HG03469 (cell line): ENCODE data around the gene STAT3.
"Not testable (repeated sequence)": the region's sequence is repeated elsewhere in the genome, so short reads cannot be mapped to it uniquely, and the experiment has no call there.

Experiments used
- ATAC-seq: cut with Tn5 transposase; IDR thresholded peaks from one replicate; pipeline ENCODE4 v1.9.1; 2021; ENCODE audit warnings: mild to moderate bottlenecking, moderate library complexity, moderate number of reproducible peaks; ENCODE audit not compliant: unreplicated experiment

Gene STAT3

GRCh38 chr17:42303694-42304093 is 84.5 kb downstream of the STAT3 start:
- no peak for ATAC-seq

GRCh38 chr17:42301022-42301421 is 87.2 kb downstream of the STAT3 start:
- ATAC-seq: no peak

DNA sequence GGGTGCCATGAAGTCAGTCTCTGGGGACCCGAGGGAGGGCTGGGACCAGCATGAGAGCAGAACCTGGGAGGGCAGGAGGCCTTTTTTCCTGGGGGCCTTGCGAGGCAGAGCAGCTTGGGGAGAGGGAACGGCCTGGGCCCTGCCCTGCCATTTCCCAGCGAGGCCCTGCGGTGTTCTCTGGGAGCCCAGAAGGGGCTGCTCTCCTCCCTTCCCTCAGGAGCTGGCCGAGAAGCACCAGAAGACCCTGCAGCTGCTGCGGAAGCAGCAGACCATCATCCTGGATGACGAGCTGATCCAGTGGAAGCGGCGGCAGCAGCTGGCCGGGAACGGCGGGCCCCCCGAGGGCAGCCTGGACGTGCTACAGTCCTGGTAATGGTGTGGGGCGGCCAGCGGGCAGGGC is 88.3 kb downstream of the STAT3 start:
- not testable (repeated sequence) for ATAC-seq

DNA sequence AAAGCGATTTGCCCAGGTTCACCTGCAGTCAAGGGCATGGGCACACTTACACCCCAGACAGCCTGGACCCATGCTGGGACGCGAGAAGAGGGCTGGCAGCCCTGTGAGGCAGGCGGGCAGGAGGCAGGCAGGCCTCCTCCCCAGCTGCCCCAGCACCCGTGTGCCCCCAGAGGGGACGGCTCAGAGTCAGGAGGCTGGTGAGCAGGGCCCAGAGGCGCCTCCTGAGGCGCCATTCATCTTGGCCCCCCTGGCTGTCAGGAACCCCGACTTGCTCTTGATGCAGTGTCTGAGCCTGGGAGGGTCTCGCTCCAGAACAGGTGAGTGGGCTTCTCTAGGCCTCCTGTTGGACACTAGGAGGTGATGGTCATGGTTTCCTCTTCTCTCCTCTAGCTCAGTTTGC is 88.9 kb downstream of the STAT3 start:
- not testable (repeated sequence) for ATAC-seq

DNA sequence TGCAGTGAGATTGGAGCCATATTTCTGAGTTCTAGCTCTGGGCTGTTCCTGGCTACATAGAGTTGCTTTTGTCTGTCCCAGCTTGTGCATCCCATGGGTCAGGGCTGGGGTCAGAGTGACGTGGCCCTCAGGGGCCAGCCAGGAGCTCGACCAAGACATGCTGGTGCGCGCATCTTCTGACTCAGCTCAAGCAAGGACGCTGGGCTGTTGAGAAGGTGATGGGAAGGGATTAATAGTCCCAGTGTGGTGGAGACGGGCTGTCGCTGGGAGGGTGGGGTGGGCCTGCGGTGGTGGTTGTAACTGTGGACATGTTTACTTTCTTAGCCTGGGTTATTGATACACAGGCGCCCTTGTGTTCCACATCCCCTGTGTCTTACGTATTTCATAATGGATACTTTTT is 90.5 kb downstream of the STAT3 start:
- not testable (repeated sequence) for ATAC-seq

DNA sequence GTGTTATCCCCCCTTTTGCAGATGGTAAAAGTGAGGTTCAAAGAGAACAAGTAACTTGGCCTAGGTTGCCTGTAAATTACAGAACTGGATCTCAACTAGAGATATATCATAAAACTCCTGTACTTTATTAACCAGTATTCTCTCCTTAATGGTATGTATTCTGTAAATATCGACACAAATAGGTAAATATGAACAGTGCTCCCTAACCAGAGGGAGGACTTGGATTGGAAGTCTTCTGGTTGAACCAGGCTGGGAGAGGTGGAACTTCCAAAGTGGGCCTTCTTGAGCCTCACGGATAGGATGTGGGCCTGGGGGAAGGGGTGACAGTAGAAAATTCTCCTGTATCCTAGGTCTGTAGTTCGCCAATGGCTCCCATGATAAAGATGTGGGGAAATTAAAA is 92.2 kb downstream of the STAT3 start:
- no peak for ATAC-seq

DNA sequence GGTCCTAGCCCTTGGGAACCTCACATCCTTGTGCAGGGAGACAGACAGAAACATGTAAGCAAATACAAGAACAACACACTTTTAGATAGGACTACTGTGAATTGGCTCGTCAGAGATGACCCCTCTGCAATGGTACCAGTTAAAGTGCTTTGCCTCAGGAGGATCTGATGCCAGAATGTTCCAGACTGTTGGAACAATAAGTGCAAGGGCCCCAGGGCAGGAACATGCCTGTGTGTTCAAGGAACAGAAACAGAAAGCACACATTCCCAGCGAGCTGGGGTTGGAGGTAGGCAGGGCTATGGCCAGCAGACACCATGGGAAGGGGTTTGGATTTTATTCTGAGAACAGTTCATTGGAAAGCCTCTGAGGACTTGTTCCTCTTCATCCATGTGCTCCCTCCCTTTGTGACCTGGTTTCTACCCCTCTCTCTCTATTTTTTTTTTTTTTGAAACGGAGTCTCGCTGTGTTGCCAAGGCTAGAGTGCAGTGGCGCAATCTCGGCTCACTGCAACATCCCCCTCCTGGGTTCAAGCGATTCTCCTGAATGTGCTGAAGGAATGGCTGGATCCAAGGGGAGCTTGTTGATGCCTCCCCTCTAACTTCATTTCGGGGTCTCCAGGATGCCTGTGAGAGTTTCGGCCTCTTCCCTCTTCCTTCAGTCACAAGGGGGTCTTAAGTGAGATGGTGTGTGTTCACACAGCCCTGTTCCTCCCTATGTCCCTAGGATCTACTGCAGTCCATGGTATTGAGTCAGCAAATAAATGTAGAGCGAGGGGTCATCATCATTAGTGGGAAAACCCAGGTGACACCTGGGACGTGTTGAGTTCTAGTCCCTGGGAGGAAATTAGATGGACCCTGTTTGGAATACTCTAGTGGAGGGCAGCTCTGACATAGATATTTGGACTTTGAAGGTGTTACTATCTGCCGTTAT is 93.5 kb downstream of the STAT3 start:
- ATAC-seq: no peak

DNA sequence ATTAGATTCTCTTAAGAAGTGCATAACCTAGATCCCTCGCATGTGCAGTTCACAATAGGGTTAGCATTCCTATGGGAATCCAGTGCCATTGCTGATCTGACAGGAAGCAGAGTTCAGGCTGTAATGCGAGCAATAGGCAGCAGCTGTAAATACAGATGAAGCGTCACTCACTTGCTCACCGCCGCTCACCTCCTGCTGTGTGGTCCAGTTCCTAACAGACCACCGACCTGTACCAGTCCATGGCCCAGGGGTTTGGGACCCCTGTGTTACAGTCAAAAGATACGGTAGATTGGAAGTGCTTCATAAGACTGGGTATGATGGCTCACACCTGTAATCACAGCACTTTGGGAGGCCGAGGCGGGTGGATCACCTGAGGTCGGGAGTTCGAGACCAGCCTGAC is 97.1 kb downstream of the STAT3 start:
- ATAC-seq: no peak

- no peak for ATAC-seq
Observed at GRCh38 chr17:42290577-42290976, 97.7 kb downstream of the STAT3 start.

GRCh38 chr17:42289611-42290181 is 98.5 kb downstream of the STAT3 start:
- no peak for ATAC-seq

- no peak for ATAC-seq
Observed at GRCh38 chr17:42288803-42289610, 99.2 kb downstream of the STAT3 start.

GRCh38 chr17:42287977-42288802 is 100.1 kb downstream of the STAT3 start, which contains the start of gene STAT5A:
STAT5A (plus strand) TSS chr17:42288498; CDS start chr17:42289412, 914 bp downstream.
- ATAC-seq: no peak

GRCh38 chr17:42287305-42287976 is 100.8 kb downstream of the STAT3 start:
- no peak for ATAC-seq

DNA sequence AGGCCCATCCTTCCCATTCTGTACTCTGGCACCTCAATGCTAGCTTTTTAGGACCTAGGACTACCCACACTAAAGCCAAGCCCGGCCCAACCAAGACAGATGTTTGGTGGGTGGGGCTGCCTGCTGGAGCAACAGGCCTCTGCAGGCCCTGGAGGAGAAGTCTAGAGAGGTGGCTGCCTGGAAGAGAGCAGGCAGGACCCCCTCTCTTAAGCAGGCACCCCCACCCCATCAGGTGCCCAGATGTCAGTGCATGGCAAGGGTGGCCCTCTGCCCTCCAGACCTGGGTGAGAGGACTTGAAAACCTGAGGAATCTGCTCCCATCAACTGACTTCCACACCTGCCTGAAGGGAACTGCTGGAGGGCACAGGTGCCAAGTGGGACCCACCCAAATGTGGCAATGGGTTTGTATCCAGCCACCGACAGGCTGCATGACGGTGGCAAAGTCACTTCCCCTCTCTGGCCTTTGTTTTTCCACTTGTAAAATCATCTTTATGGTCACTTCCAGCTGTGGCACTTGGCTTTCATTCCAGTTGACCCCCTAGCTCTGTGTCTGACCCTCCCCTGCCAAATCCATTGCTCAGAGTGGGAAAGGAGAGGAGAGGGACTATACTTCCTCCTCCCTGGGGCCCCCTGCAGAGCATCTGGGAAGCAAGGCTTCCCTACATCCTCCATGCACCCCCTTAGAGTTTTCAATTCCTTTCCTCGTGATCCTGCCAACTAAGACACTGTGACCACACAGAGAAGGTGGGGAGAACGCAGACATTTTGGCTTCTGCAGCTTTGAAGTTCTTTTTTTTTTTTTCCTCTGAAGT is 101.6 kb downstream of the STAT3 start:
- no peak for ATAC-seq

DNA sequence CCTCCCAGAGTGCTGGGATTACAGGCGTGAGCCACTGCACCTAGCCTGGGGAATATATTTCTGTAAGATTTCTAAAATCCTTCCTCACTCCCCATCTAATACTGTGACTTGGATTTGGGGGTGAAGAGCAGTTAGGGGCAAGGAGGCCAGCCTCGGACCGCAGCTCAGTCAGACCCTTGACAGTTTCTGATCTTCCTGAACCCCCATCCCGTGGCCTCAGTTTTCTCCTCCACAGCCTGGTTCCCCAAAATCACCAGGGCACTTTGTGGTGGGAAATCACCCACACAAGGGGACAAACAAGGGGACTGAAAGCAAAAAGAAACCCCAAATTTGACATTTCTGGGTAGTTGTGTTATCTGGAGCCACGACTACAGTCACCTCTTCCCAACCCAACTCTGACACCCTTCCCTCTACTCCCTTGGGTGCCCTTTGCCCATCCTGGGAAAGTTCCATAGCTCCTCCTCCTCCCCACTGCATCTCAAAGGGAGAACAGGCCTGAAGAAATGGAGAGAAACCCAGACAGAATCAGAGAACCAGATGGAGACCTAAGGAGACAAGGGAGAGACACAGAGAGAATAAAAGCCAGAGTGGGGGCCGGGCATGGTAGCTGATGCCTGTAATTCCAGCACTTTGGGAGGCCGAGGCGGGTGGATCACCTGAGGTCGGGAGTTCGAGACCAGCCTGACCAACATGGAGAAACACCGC is 102.7 kb downstream of the STAT3 start:
- ATAC-seq: no peak

DNA sequence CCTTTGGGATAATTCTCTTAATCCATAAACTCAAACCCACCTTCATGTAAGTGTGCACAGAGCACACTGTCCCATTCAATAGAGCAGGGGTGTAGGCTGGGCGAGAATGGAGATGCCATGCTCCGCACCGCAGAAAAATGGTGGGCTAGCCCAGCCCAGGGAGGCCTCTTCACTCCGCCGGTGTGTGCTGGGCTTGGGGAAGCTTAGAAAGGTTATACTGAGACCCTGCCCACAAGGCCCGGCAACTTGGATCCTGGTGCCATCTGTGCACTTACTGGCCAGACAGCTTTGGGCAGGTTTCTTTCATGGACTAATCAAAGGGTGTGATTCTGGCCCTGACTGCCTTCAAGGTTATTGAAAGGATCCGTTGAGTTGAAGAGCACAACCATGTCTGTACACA is 103.7 kb downstream of the STAT3 start:
- ATAC-seq: no peak

- ATAC-seq: no peak
Observed at GRCh38 chr17:42284024-42284369, 104.2 kb downstream of the STAT3 start.

- ATAC-seq: no peak
Observed at GRCh38 chr17:42283241-42284023, 104.8 kb downstream of the STAT3 start.
